HepG2 (cell line): ENCODE data around the gene KRTAP26-1. TPM values are rescaled to one million over a fixed set of nuclear protein-coding genes. Genes with fewer than 3 reads are reported as not detected.
A peak's percentile ranks its signal among the peaks of the same experiment; 100 is the strongest.

ENCODE experiments used
- ATAC-seq: fragments of 200-7000 bp; cut with Tn5 transposase; 3 replicates; pipeline ENCODE4 v1.9.1; 2020; ENCODE audit warnings: mild to moderate bottlenecking, moderate library complexity
- BruUV-seq: library from RNA; stranded (reverse); fragments of 400-500 nt; replicated peaks from 2 replicates; lab custom pipeline; 2021; lab: Mats Ljungman, UMichigan
- CTCF ChIA-PET: fragments of 300-600 bp; formaldehyde crosslinking; extraction: SDS; loops from one replicate; lab custom pipeline; 2021; ENCODE audit warnings: low total read pairs, inconsistent platforms, low intra/inter-chr PET ratio; lab: Yijun Ruan, JAX
- POLR2A ChIA-PET: fragments of 350-600 bp; sonication (Branson Sonifier 250); formaldehyde crosslinking; loops from one replicate; lab custom pipeline; 2020; ENCODE audit warnings: antibody characterized with exemption, inconsistent platforms; lab: Yijun Ruan, JAX
- DNase-seq: peaks from one replicate; pipeline ENCODE4 v3.0.0-alpha.2; 2015; ENCODE audit warnings: low spot score
- FAIRE-seq: peaks from 3 replicates; lab custom pipeline; 2011; peaks lifted over from hg19 to GRCh38; lab: Jason Lieb, UNC
- H2AFZ ChIP-seq: one replicate; pipeline ENCODE4 v1.6.1; 2011; ENCODE audit warnings: low read length, inconsistent platforms
- H3K27ac ChIP-seq: fragments of 300-600 bp; 3 replicates; pipeline ENCODE4 v1.8.0; 2011; ENCODE audit warnings: mixed run types, mild to moderate bottlenecking, mixed read lengths, low read length, inconsistent platforms; ENCODE audit not compliant: insufficient read depth; ENCODE audit errors: extremely low read length
- H3K27me3 ChIP-seq, 2 experiments: fragments of 200-600 bp in 1 of 2; 2 replicates in 1 of 2; 3 replicates in 1 of 2; pipeline versions ENCODE4 v1.6.0 to v1.8.0; 2011; ENCODE audit warnings: low read length in 2 of 2, mild to moderate bottlenecking in 2 of 2, moderate library complexity in 2 of 2, inconsistent platforms in 1 of 2; ENCODE audit not compliant: insufficient read depth in 2 of 2, control insufficient read depth in 1 of 2
- H3K36me3 ChIP-seq, 2 experiments: fragments of 200-600 bp in 1 of 2; replicated peaks in 1 of 2; 2 replicates in 1 of 2; 3 replicates in 1 of 2; pipeline versions ENCODE4 v1.5.1 to v1.8.0; 2011; ENCODE audit warnings: low read length in 2 of 2, inconsistent platforms in 1 of 2; ENCODE audit not compliant: insufficient read depth in 2 of 2, control insufficient read depth in 1 of 2
- H3K4me1 ChIP-seq: 2 replicates; pipeline ENCODE4 v1.5.1; 2012; ENCODE audit warnings: low read length, inconsistent platforms; ENCODE audit not compliant: insufficient read depth
- H3K4me2 ChIP-seq: 2 replicates; pipeline ENCODE4 v1.6.0; 2011; ENCODE audit warnings: low read depth, low read length, inconsistent platforms
- H3K4me3 ChIP-seq, 3 experiments: fragments of 200-600 bp in 1 of 3; sonication (generic), shearing (Covaris generic) in 1 of 3; replicated peaks in 1 of 3; 2 replicates each; pipeline ENCODE4 v1.5.1; 2011 to 2016; ENCODE audit warnings: low read length in 3 of 3, inconsistent platforms in 2 of 3, low read depth in 2 of 3, mild to moderate bottlenecking in 2 of 3, control low read depth in 1 of 3, mixed read lengths in 1 of 3; ENCODE audit not compliant: insufficient read depth in 1 of 3
- H3K79me2 ChIP-seq: one replicate; pipeline ENCODE4 v1.6.1; 2011; ENCODE audit warnings: low read length, inconsistent platforms; ENCODE audit not compliant: insufficient read depth
- H3K9ac ChIP-seq: 2 replicates; pipeline ENCODE4 v1.6.0; 2011; ENCODE audit warnings: mild to moderate bottlenecking, low read depth, low read length, inconsistent platforms; ENCODE audit not compliant: insufficient read depth
- H3K9me3 ChIP-seq: 2 replicates; pipeline ENCODE4 v1.5.1; 2012; ENCODE audit warnings: mild to moderate bottlenecking, low read length
- H4K20me1 ChIP-seq: 2 replicates; pipeline ENCODE4 v1.6.0; 2011; ENCODE audit warnings: inconsistent platforms, mild to moderate bottlenecking, low read length, moderate library complexity; ENCODE audit not compliant: insufficient read depth
- CREB3 ChIP-seq: sonication (generic); formaldehyde crosslinking; IDR thresholded peaks from 2 replicates; pipeline ENCODE4 v1.5.0; 2020; ENCODE audit warnings: missing genetic modification reagents
- DNMT3B ChIP-seq: conservative IDR thresholded peaks from 2 replicates; pipeline ENCODE4 v1.6.1; 2016; ENCODE audit warnings: missing biosample characterization, control low read depth
- E2F1 ChIP-seq: sonication (generic); formaldehyde crosslinking; IDR thresholded peaks from 2 replicates; pipeline ENCODE4 v1.5.0; 2020; ENCODE audit warnings: missing genetic modification reagents
- MXD3 ChIP-seq: IDR thresholded peaks from 2 replicates; pipeline ENCODE4 v1.6.1; 2016; ENCODE audit warnings: mild to moderate bottlenecking, missing biosample characterization, missing genetic modification reagents
- NRL ChIP-seq: sonication (generic); formaldehyde crosslinking; IDR thresholded peaks from 2 replicates; pipeline ENCODE4 v1.5.0; 2020; ENCODE audit warnings: missing genetic modification reagents, mild to moderate bottlenecking, moderate library complexity, borderline replicate concordance
- PRDM10 ChIP-seq: sonication (generic); formaldehyde crosslinking; IDR thresholded peaks from 2 replicates; pipeline ENCODE4 v1.4.0; 2020; ENCODE audit warnings: low read depth, missing genetic modification reagents
- RAD51 ChIP-seq: fragments of 450-650 bp; IDR thresholded peaks from 2 replicates; pipeline ENCODE4 v1.6.1; 2016; ENCODE audit warnings: borderline replicate concordance
- ZBTB1 ChIP-seq: sonication (generic); formaldehyde crosslinking; IDR thresholded peaks from 2 replicates; pipeline ENCODE4 v1.4.0; 2020; ENCODE audit warnings: missing genetic modification reagents, borderline replicate concordance
- ZNF138 ChIP-seq: sonication (generic); formaldehyde crosslinking; IDR thresholded peaks from 2 replicates; pipeline ENCODE4 v1.5.0; 2020; ENCODE audit warnings: mild to moderate bottlenecking, low read depth, missing genetic modification reagents
- WGBS: methylation state at CpG from one replicate; pipeline ENCODE4 v1.1.6; 2017; ENCODE audit warnings: low lambda C conversion rate; 5-methylcytosine and 5-hydroxymethylcytosine counted together
- in situ Hi-C: cut with HindIII; loops from 2 replicates; pipeline ENCODE4 v1.10.0; 2017; ENCODE audit warnings: low pct_unique_long_range_greater_than_20kb; ENCODE audit not compliant: extremely low pct_ligation_motif_present
- intact Hi-C: fragments of 100-400 bp; cut with micrococcal nuclease; formaldehyde crosslinking; loops from one replicate; pipeline ENCODE4 v1.10.0; 2022; ENCODE audit not compliant: unreplicated experiment
- polyA plus RNA-seq, 8 experiments: library from polyadenylated mRNA; depleted of rRNA in 3 of 8; stranded (reverse) in 7 of 8; unstranded in 1 of 8; fragments of >200 nt; fragmentation: Illumina TruSeq in 4 of 8; extraction: Trizol in 4 of 8; gene quantifications; 2 replicates each; pipeline versions ENCODE4 v1.2.1 to v1.2.3, GENCODE V29; 2011 to 2016; ENCODE audit warnings: low read depth in 4 of 8, missing spikeins in 1 of 8, mixed read lengths in 1 of 8; ENCODE audit not compliant: insufficient read depth in 1 of 8
- total RNA-seq, 5 experiments: library from RNA; depleted of rRNA; stranded (reverse); fragments of >200 nt; fragmentation: Illumina TruSeq; extraction: Trizol; gene quantifications; 2 replicates each; pipeline ENCODE4 v1.2.3, GENCODE V29; 2016; ENCODE audit warnings: low read depth in 1 of 5

The KRTAP26-1 gene
- total and polyA plus RNA-seq, 2 of the 13 experiments (the other 11 are each of a cell fraction or from before 2014, with no cell fraction given) = not detected

GRCh38 chr21:30306884-30307283 lies 13.2 kb downstream of the KRTAP26-1 start (continued):
- TF ChIP-seq PRDM10 (CRISPR knock-in tag) (no peak), NRL (no peak)
- TF ChIP-seq, all 625 proteins: peak for 0

GRCh38 chr21:30305136-30305535 lies 15.0 kb downstream of the KRTAP26-1 start:
- 0% methylated on average over 1 of the region's 1 CpG for WGBS
- H3K79me2 ChIP-seq = no peaks in the 10 kb centered on the region
- no peak overlapping the region for H3K4me3 ChIP-seq
- ChIA-PET CTCF (no interaction called here), POLR2A (no interaction called here)
- H3K9me3 ChIP-seq = peaks cover 81% of the 10 kb centered on the region
- H4K20me1 ChIP-seq = no peaks in the 10 kb centered on the region
- TF ChIP-seq ZBTB1 (CRISPR knock-in tag) (no peak), RAD51 (peak; percentile 52; the same call in 1 of the 2 replicates), E2F1 (CRISPR knock-in tag) (no peak), ZNF138 (no peak), MXD3 (CRISPR knock-in tag) (no peak), DNMT3B (CRISPR knock-in tag) (no peak), CREB3 (CRISPR knock-in tag) (no peak)
- no peak for FAIRE-seq
- in situ Hi-C loops (no loop called here), intact Hi-C loops (no loop called here)
- DNase-seq = no peak
- no peaks in the 10 kb centered on the region for H3K27me3 ChIP-seq
- no peaks in the 10 kb centered on the region for H3K4me1 ChIP-seq
- H3K27ac ChIP-seq = no peak overlapping the region
- no peak overlapping the region for H2AFZ ChIP-seq
- no peak overlapping the region for H3K4me2 ChIP-seq
- no TSS peak for BruUV-seq
- ATAC-seq = no peak
- H3K36me3 ChIP-seq = no peaks in the 10 kb centered on the region
- H3K9ac ChIP-seq = no peak overlapping the region
